ENCODE results near the gene ARMC6.

DNA sequence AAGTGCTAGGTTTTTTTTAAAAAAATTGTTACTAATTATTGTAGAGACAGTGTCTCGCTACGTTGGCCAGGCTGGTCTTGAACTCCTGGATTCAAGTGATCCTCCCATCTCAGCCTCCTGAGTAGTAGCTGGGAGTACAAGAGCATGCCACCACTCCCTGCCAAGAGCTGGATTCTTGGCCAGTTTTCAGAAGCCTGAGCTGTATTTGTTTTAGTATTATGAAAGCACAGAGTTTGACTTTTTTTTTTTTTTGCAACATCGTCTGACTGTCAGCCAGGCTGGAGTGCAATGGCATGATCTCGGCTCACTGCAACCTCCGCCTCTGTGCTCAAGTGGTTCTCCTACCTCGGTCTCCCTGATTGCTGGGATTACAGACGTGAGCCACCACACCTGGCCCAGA is 7.0 kb downstream of the ARMC6 start:
- TF ChIP-seq CTCF (IDR thresholded peaks at IDR 0.05; ENCODE audit: low read length): no peak
- TF ChIP-seq EZH2 (optimal IDR thresholded peaks at IDR 0.05; ENCODE audit: low read depth, low read length): no peak
- TF ChIP-seq EZH2phosphoT487 (IDR thresholded peaks at IDR 0.05; ENCODE audit: low read length): no peak

Data from MM.1S (cell line).